Breast epithelium (tissue), 3 donors: ENCODE data around the gene DXO.

Source experiments
- POLR2A ChIP-seq: fragments of 450-650 bp; IDR thresholded peaks from one replicate; pipeline ENCODE4 v1.6.1; 2016; ENCODE audit warnings: antibody characterized with exemption, mild to moderate bottlenecking, moderate library complexity
- TF ChIP-seq, protein P1 (sequence below), 3 donors: fragments of 450-650 bp; IDR thresholded peaks; one replicate each; pipeline ENCODE4 v1.5.1; 2016 to 2017; ENCODE audit warnings: antibody characterized with exemption in 3 of 3, mild to moderate bottlenecking in 3 of 3, moderate library complexity in 3 of 3

DNA sequence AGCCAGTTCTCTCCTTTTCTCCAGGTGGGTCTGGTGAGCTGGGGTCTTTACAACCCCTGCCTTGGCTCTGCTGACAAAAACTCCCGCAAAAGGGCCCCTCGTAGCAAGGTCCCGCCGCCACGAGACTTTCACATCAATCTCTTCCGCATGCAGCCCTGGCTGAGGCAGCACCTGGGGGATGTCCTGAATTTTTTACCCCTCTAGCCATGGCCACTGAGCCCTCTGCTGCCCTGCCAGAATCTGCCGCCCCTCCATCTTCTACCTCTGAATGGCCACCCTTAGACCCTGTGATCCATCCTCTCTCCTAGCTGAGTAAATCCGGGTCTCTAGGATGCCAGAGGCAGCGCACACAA, 26.8 kb downstream of the DXO start:
- TF ChIP-seq, protein P1, sequence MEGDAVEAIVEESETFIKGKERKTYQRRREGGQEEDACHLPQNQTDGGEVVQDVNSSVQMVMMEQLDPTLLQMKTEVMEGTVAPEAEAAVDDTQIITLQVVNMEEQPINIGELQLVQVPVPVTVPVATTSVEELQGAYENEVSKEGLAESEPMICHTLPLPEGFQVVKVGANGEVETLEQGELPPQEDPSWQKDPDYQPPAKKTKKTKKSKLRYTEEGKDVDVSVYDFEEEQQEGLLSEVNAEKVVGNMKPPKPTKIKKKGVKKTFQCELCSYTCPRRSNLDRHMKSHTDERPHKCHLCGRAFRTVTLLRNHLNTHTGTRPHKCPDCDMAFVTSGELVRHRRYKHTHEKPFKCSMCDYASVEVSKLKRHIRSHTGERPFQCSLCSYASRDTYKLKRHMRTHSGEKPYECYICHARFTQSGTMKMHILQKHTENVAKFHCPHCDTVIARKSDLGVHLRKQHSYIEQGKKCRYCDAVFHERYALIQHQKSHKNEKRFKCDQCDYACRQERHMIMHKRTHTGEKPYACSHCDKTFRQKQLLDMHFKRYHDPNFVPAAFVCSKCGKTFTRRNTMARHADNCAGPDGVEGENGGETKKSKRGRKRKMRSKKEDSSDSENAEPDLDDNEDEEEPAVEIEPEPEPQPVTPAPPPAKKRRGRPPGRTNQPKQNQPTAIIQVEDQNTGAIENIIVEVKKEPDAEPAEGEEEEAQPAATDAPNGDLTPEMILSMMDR (IDR thresholded peaks at IDR 0.05), result no peak
- TF ChIP-seq POLR2A, result no peak
